Activated B cell treated with CpG ODN at 0.5 μM for 24 hours (primary cell): ENCODE results near the gene WNK1. TPM values are rescaled to one million over a fixed set of nuclear protein-coding genes. Genes with fewer than 3 reads are reported as not detected.
A peak's percentile ranks its signal among the peaks of the same experiment; 100 is the strongest.

Experiments used
- ATAC-seq: fragments of 200-7000 bp; cut with Tn5 transposase; one replicate; pipeline ENCODE4 v1.10.0; 2021; ENCODE audit warnings: low read depth, mild to moderate bottlenecking, moderate library complexity
- CTCF ChIA-PET: fragments of 350-600 bp; sonication (Branson Sonifier 250); formaldehyde crosslinking; loops from one replicate; lab custom pipeline; 2021; ENCODE audit warnings: antibody characterized with exemption; lab: Charles Lee
- POLR2A ChIA-PET: fragments of 350-600 bp; sonication (Branson Sonifier 250); formaldehyde crosslinking; loops from one replicate; lab custom pipeline; 2021; ENCODE audit warnings: antibody characterized with exemption; lab: Charles Lee
- DNase-seq: peaks from one replicate; pipeline ENCODE4 v3.0.0; 2022
- H3K27ac Mint-ChIP-seq: one replicate; pipeline ENCODE4 v1.8.0; 2020; ENCODE audit warnings: mixed read lengths
- H3K27me3 Mint-ChIP-seq: one replicate; pipeline ENCODE4 v1.8.0; 2021; ENCODE audit warnings: mixed read lengths
- H3K36me3 Mint-ChIP-seq: one replicate; pipeline ENCODE4 v1.8.0; 2021; ENCODE audit warnings: low read depth, mixed read lengths
- H3K4me1 Mint-ChIP-seq: one replicate; pipeline ENCODE4 v1.8.0; 2021; ENCODE audit warnings: mixed read lengths
- H3K4me3 Mint-ChIP-seq: one replicate; pipeline ENCODE4 v1.8.0; 2020; ENCODE audit warnings: mild to moderate bottlenecking, mixed read lengths
- H3K9me3 Mint-ChIP-seq: one replicate; pipeline ENCODE4 v1.8.0; 2020; ENCODE audit warnings: mixed read lengths
- CTCF ChIP-seq: fragments of 200-600 bp; IDR thresholded peaks from one replicate; pipeline ENCODE4 v1.8.0; 2022; ENCODE audit warnings: antibody characterized with exemption, mild to moderate bottlenecking
- intact Hi-C: fragments of 100-400 bp; cut with micrococcal nuclease; formaldehyde crosslinking; loops from one replicate; pipeline ENCODE4 v1.15.1; 2024
- total RNA-seq: library from RNA; stranded (reverse); gene quantifications from 2 replicates; pipeline ENCODE4 v1.2.3, GENCODE V29; 2022

Gene WNK1
- total RNA-seq, 1 donor from 2014 or later = 155 TPM

- H3K27ac Mint-ChIP-seq = peak overlapping the region; percentile 88
- ChIA-PET CTCF (interaction anchor here (1.1 to 6.2 kb wide), 8 partner anchors 58 to 183 kb away, joined by 5 to 87 read pairs (median 26); no protein-coding TSS in a partner anchor), POLR2A (interaction anchor here (0.6 to 5.6 kb wide), 21 partner anchors 11 to 849 kb away, joined by 3 to 93 read pairs (median 7); partner anchors contain the start of gene RAD52)
These were observed 574 bp downstream of the WNK1 start for GRCh38 chr12:752695-753610.

GRCh38 chr12:753611-754472, 1.5 kb downstream of the WNK1 start:
- Mint-ChIP-seq H3K36me3 (peaks cover 23% of the 10 kb centered on the region), H3K4me3 (peak overlapping the region; percentile 93), H3K27ac (peak overlapping the region; percentile 88), H3K9me3 (no peaks in the 10 kb centered on the region), H3K4me1 (peaks cover 41% of the 10 kb centered on the region), H3K27me3 (no peaks in the 10 kb centered on the region)
- ATAC-seq (no peak), DNase-seq (peak; percentile 48)
- TF ChIP-seq CTCF = no peak
- CTCF ChIA-PET = interaction anchor here (1.0 to 6.2 kb wide), 8 partner anchors 20 to 178 kb away, joined by 3 to 87 read pairs (median 18); no protein-coding TSS in a partner anchor
- POLR2A ChIA-PET = interaction anchor here (0.7 to 5.6 kb wide), 13 partner anchors 34 to 848 kb away, joined by 3 to 93 read pairs (median 7); partner anchors contain the start of gene RAD52
- intact Hi-C loops = loop anchor here (2.0 kb wide), 3 partner anchors 15 to 839 kb away; partner anchors contain the start of gene ERC1

More at GRCh38 chr12:752695-753610, 574 bp downstream of the WNK1 start:
- peak; percentile 25 for ATAC-seq
- intact Hi-C loops = loop anchor here (1.0 to 2.0 kb wide), 6 partner anchors 84 to 840 kb away; partner anchors contain the start of genes ERC1, KDM5A and RAD52
- H3K4me1 Mint-ChIP-seq = peaks cover 36% of the 10 kb centered on the region
- TF ChIP-seq CTCF = no peak
- peak overlapping the region; percentile 93 for H3K4me3 Mint-ChIP-seq
- peaks cover 20% of the 10 kb centered on the region for H3K36me3 Mint-ChIP-seq
- no peaks in the 10 kb centered on the region for H3K9me3 Mint-ChIP-seq
- DNase-seq = peak; percentile 55
- H3K27me3 Mint-ChIP-seq = no peaks in the 10 kb centered on the region

GRCh38 chr12:754473-754820, 2.1 kb downstream of the WNK1 start:
- no peak for TF ChIP-seq CTCF
- Mint-ChIP-seq H3K36me3 (peaks cover 23% of the 10 kb centered on the region), H3K9me3 (no peaks in the 10 kb centered on the region), H3K4me1 (peaks cover 42% of the 10 kb centered on the region), H3K27me3 (no peaks in the 10 kb centered on the region), H3K27ac (peak overlapping the region; percentile 88), H3K4me3 (peak overlapping the region; percentile 93)
- ChIA-PET CTCF (interaction anchor here (1.0 to 6.2 kb wide), 5 partner anchors 19 to 178 kb away, joined by 3 to 87 read pairs (median 8); no protein-coding TSS in a partner anchor), POLR2A (interaction anchor here (0.5 to 5.6 kb wide), 8 partner anchors 69 to 139 kb away, joined by 3 to 93 read pairs (median 18); no protein-coding TSS in a partner anchor)
- DNase-seq = no peak
- no peak for ATAC-seq
- intact Hi-C loops = loop anchor here (2.0 kb wide), 1 partner anchor 14 kb away; no protein-coding TSS in a partner anchor

- CTCF ChIA-PET = interaction anchor here (1.0 to 6.2 kb wide), 5 partner anchors 19 to 179 kb away, joined by 3 to 87 read pairs (median 8); no protein-coding TSS in a partner anchor
- DNase-seq (no peak), ATAC-seq (no peak)
- Mint-ChIP-seq H3K36me3 (peaks cover 28% of the 10 kb centered on the region), H3K27me3 (no peaks in the 10 kb centered on the region), H3K4me3 (peak overlapping the region; percentile 93), H3K9me3 (no peaks in the 10 kb centered on the region), H3K27ac (peak overlapping the region; percentile 66), H3K4me1 (peaks cover 42% of the 10 kb centered on the region)
- POLR2A ChIA-PET = interaction anchor here (0.5 to 5.6 kb wide), 10 partner anchors 59 to 139 kb away, joined by 3 to 93 read pairs (median 6); no protein-coding TSS in a partner anchor
- intact Hi-C loops = loop anchor here (2.0 kb wide), 1 partner anchor 14 kb away; no protein-coding TSS in a partner anchor
- TF ChIP-seq CTCF = no peak
These were observed 2.6 kb downstream of the WNK1 start for GRCh38 chr12:754851-755562.
